Measurements from ENCODE around the gene ATP1B3.
"Not testable (repeated sequence)": the region's sequence is repeated elsewhere in the genome, so short reads cannot be mapped to it uniquely, and the experiment has no call there.

The ATP1B3 gene

DNA sequence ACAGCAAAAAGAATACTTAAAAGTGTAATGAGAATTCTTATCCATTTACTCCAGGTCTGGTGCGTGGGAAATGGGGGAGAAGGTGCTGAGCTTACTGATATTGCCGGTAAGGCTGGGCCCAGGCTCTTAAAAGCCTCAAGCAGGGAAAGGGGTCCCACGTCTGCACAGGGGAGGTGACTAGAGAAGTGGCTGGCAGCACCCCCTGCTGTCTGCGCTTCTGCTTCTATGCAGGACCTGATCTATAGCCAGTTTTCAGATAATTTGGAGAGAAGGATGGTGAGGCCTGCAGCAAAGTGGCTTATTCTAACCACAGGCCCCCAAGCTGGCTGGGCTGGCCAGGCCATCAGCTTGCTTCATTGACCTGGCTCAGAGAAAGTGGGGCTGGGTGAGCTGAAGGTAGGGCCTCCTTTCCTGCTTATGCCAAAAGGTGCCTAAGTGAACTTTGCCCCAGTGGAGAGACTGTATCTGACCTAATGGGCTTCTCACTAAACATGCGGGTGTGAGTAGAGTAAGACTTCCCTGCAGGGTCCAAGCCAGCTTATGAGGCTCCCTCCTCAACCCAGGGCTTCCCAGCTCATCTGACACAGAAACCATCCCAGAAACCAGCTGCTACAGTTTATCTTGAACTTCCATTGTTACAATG, 30.9 kb upstream of the ATP1B3 start (continued):
- TF ChIP-seq, protein P1, sequence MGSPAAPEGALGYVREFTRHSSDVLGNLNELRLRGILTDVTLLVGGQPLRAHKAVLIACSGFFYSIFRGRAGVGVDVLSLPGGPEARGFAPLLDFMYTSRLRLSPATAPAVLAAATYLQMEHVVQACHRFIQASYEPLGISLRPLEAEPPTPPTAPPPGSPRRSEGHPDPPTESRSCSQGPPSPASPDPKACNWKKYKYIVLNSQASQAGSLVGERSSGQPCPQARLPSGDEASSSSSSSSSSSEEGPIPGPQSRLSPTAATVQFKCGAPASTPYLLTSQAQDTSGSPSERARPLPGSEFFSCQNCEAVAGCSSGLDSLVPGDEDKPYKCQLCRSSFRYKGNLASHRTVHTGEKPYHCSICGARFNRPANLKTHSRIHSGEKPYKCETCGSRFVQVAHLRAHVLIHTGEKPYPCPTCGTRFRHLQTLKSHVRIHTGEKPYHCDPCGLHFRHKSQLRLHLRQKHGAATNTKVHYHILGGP (tag by site-specific recombination; IDR thresholded peaks at IDR 0.05): no peak
- TF ChIP-seq ZNF146 (tag by site-specific recombination; IDR thresholded peaks at IDR 0.05) (no peak), ZBTB20 (tag by site-specific recombination; IDR thresholded peaks at IDR 0.05) (no peak), SALL2 (tag by site-specific recombination; IDR thresholded peaks at IDR 0.05; ENCODE audit: borderline replicate concordance) (no peak)
- TF ChIP-seq, protein P2, sequence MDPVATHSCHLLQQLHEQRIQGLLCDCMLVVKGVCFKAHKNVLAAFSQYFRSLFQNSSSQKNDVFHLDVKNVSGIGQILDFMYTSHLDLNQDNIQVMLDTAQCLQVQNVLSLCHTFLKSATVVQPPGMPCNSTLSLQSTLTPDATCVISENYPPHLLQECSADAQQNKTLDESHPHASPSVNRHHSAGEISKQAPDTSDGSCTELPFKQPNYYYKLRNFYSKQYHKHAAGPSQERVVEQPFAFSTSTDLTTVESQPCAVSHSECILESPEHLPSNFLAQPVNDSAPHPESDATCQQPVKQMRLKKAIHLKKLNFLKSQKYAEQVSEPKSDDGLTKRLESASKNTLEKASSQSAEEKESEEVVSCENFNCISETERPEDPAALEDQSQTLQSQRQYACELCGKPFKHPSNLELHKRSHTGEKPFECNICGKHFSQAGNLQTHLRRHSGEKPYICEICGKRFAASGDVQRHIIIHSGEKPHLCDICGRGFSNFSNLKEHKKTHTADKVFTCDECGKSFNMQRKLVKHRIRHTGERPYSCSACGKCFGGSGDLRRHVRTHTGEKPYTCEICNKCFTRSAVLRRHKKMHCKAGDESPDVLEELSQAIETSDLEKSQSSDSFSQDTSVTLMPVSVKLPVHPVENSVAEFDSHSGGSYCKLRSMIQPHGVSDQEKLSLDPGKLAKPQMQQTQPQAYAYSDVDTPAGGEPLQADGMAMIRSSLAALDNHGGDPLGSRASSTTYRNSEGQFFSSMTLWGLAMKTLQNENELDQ (tag by site-specific recombination; IDR thresholded peaks at IDR 0.05; ENCODE audit: low read depth): no peak

DNA sequence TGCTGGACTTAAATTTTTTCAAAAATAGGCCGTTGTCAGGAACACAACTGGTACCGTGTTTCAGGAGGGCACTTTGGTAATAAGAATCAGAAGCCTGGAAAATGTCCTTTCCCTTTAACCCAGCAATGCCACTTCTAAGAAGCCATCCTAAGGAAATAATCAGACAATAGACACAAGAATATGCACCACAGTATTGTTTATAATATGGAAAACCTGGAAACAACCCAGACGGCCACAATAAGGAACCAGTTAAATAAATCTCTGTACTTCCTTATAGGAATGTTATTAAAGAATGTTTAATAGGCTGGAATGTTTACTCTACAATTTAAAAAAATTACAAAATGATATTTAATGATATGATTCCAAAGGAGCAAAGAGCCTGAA, 30.4 kb upstream of the ATP1B3 start:
- Histone ChIP-seq H3K4me3 (ENCODE audit: low read depth, low read length) (no peak overlapping the region), H3K36me3 (ENCODE audit: control insufficient read depth in 2 of 2, insufficient read depth in 1 of 2, low read length in 2 of 2) (no peaks in the 10 kb centered on the region), H3K4me1 (ENCODE audit: control insufficient read depth, insufficient read depth, low read length) (no peaks in the 10 kb centered on the region), H3K27ac (ENCODE audit: extremely low read depth, low read depth, low read length) (no peak overlapping the region), H3K9me3 (ENCODE audit: control insufficient read depth, insufficient read depth, low read depth, low read length) (no peaks in the 10 kb centered on the region)
- ChIA-PET CTCF (no interaction called here), POLR2A (no interaction called here)
- no peak for TF ChIP-seq SETDB1 (IDR thresholded peaks at IDR 0.05; ENCODE audit: insufficient read length, low read length)
- TF ChIP-seq ZNF624 (tag by site-specific recombination; IDR thresholded peaks at IDR 0.05): no peak
- no peak for TF ChIP-seq ZNF792 (tag by site-specific recombination; IDR thresholded peaks at IDR 0.05)
- TF ChIP-seq TCF7L2 (IDR thresholded peaks at IDR 0.05; ENCODE audit: borderline replicate concordance, low read depth, low read length): no peak
- no peak for TF ChIP-seq ZNF555 (tag by site-specific recombination; conservative IDR thresholded peaks at IDR 0.05)
- TF ChIP-seq, protein P3, sequence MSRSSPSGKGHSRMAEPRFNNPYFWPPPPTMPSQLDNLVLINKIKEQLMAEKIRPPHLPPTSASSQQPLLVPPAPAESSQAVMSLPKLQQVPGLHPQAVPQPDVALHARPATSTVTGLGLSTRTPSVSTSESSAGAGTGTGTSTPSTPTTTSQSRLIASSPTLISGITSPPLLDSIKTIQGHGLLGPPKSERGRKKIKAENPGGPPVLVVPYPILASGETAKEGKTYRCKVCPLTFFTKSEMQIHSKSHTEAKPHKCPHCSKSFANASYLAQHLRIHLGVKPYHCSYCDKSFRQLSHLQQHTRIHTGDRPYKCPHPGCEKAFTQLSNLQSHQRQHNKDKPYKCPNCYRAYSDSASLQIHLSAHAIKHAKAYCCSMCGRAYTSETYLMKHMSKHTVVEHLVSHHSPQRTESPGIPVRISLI (tag by site-specific recombination; IDR thresholded peaks at IDR 0.05): no peak
- no peak for TF ChIP-seq ZNF174 (tag by site-specific recombination; IDR thresholded peaks at IDR 0.05)
- TF ChIP-seq ZSCAN30 (tag by site-specific recombination; IDR thresholded peaks at IDR 0.05): no peak
- TF ChIP-seq, protein P4, sequence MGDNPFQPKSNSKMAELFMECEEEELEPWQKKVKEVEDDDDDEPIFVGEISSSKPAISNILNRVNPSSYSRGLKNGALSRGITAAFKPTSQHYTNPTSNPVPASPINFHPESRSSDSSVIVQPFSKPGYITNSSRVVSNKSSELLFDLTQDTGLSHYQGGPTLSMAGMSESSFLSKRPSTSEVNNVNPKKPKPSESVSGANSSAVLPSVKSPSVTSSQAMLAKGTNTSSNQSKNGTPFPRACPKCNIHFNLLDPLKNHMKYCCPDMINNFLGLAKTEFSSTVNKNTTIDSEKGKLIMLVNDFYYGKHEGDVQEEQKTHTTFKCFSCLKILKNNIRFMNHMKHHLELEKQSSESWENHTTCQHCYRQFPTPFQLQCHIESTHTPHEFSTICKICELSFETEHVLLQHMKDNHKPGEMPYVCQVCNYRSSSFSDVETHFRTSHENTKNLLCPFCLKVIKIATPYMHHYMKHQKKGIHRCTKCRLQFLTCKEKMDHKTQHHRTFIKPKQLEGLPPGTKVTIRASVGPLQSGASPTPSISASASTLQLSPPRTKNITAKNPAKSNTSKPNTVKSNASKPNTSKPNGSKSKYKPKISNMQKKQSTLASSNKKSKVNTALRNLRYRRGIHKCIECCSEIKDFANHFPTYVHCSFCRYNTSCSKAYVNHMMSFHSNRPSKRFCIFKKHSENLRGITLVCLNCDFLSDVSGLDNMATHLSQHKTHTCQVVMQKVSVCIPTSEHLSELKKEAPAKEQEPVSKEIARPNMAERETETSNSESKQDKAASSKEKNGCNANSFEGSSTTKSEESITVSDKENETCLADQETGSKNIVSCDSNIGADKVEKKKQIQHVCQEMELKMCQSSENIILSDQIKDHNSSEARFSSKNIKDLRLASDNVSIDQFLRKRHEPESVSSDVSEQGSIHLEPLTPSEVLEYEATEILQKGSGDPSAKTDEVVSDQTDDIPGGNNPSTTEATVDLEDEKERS (tag by site-specific recombination; IDR thresholded peaks at IDR 0.05): no peak
- no peak for TF ChIP-seq ZNF560 (tag by site-specific recombination; IDR thresholded peaks at IDR 0.05; ENCODE audit: borderline replicate concordance)
- TF ChIP-seq ZNF776 (tag by site-specific recombination; IDR thresholded peaks at IDR 0.05; ENCODE audit: borderline replicate concordance): no peak
- TF ChIP-seq ZNF558 (tag by site-specific recombination; IDR thresholded peaks at IDR 0.05): no peak
- no peak for TF ChIP-seq ZNF16 (tag by site-specific recombination; IDR thresholded peaks at IDR 0.05; ENCODE audit: low read depth)
- TF ChIP-seq ZNF416 (tag by site-specific recombination; IDR thresholded peaks at IDR 0.05): no peak
- TF ChIP-seq ZNF585B (tag by site-specific recombination; IDR thresholded peaks at IDR 0.05): no peak
- TF ChIP-seq ZNF248 (tag by site-specific recombination; IDR thresholded peaks at IDR 0.05): no peak
- TF ChIP-seq ZNF350 (tag by site-specific recombination; IDR thresholded peaks at IDR 0.05): no peak

DNA sequence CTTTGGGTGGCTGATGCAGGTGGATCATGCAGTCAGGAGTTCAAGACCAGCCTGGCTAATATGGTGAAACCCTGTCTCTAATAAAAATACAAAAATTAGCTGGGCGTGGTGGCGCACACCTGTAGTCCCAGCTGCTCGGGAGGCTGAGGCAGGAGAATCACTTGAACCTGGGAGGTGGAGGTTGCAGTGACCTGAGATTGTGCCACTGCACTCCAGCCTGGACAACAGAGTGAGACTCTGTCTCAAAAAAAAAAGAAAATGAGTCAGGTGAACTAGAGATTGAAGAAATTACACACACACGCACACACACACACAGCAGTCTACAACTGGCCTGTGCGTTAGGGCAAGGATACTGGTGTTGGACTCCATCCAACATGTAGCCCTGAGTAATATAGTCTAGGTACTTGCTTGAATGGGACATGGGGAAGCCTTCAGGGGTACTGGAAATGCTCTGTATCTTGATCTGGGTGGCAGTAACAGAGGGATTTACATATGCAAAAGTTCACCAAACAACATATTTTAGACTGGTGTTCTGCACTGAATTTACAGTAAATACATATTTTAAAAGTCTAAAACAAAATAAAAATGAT, 28.2 kb upstream of the ATP1B3 start:
- H3K9me3 ChIP-seq (ENCODE audit: control insufficient read depth, insufficient read depth, low read depth, low read length); H3K4me3 ChIP-seq (ENCODE audit: low read depth, low read length); H3K27ac ChIP-seq (ENCODE audit: extremely low read depth, low read depth, low read length); POLR2A ChIA-PET; H3K36me3 ChIP-seq (ENCODE audit: control insufficient read depth in 2 of 2, insufficient read depth in 1 of 2, low read length in 2 of 2); H3K4me1 ChIP-seq (ENCODE audit: control insufficient read depth, insufficient read depth, low read length): not testable (repeated sequence)
- CTCF ChIA-PET: interaction anchor here (1.0 kb wide), 1 partner anchor 10 kb away, joined by 3 read pairs; no protein-coding TSS in a partner anchor
